Right atrium auricular region (tissue), 2 donors: ENCODE measurements around the gene NPFFR1. TPM values are rescaled to one million over a fixed set of nuclear protein-coding genes. Genes with fewer than 3 reads are reported as not detected.

Experiments used
- DNase-seq: peaks from one replicate; pipeline ENCODE4 v3.0.0-alpha.2; 2019; ENCODE audit warnings: low spot score
- H3K27ac ChIP-seq, 2 donors: fragments of 200-600 bp; sonication (generic); 1 replicate in 1 of 2; 2 replicates in 1 of 2; pipeline ENCODE4 v1.5.1; 2016 to 2019
- H3K27me3 ChIP-seq, 2 donors: fragments of 200-600 bp; sonication (generic); one replicate each; pipeline versions ENCODE4 v1.5.1 to v1.6.0; 2017 to 2019
- H3K36me3 ChIP-seq: fragments of 200-600 bp; sonication (generic); one replicate; pipeline ENCODE4 v1.5.1; 2016
- H3K4me1 ChIP-seq, 2 donors: fragments of 200-600 bp; sonication (generic); one replicate each; pipeline versions ENCODE4 v1.5.1 to v1.6.0; 2017 to 2019
- H3K4me3 ChIP-seq, 2 donors: fragments of 200-600 bp; sonication (generic); 1 replicate in 1 of 2; 2 replicates in 1 of 2; pipeline ENCODE4 v1.5.1; 2017 to 2019; ENCODE audit warnings: mild to moderate bottlenecking in 1 of 2, moderate library complexity in 1 of 2
- H3K9me3 ChIP-seq, 2 donors: fragments of 200-600 bp; sonication (generic); one replicate each; pipeline ENCODE4 v1.5.1; 2019
- total RNA-seq, 2 donors: library from RNA; depleted of rRNA; stranded (reverse); fragments of >200 nt; gene quantifications; one replicate each; pipeline ENCODE4 v1.1.0, GENCODE V29; 2016
- TF ChIP-seq, protein P1 (sequence below), 2 donors: fragments of 200-600 bp; sonication (generic); IDR thresholded peaks; one replicate each; pipeline ENCODE4 v1.5.1; 2019; ENCODE audit warnings: antibody characterized with exemption in 2 of 2

NPFFR1 gene
- total RNA-seq, 2 donors from 2014 or later: 0.47 TPM; not detected in 1

DNA sequence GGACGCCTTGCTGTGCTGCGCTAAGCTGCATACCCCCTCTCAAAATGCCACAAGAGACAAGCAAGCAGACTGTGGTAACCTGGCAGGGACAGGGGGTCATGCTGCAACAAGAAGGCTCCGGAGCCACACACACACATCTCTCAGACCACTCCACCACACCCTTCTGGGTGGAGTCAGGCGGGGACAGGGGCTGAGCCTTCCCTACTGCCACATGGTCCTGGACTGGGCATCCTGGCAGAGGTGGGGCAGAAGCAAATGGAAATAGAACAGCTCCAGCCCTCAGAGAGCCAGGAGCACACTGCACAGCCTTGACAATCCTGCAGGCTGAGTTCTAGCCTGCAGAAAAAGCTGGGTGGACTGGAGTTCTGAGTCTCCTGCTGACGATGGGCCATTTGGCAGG is 28.4 kb upstream of the NPFFR1 start:
- Histone ChIP-seq H3K4me3 (no peak overlapping the region), H3K9me3 (no peaks in the 10 kb centered on the region), H3K27me3 (no peaks in the 10 kb centered on the region), H3K36me3 (no peaks in the 10 kb centered on the region), H3K27ac (no peak overlapping the region), H3K4me1 (peaks cover 0 to 6% of the 10 kb centered on the region in 2 donors)
- no peak for DNase-seq
- TF ChIP-seq, protein P1, sequence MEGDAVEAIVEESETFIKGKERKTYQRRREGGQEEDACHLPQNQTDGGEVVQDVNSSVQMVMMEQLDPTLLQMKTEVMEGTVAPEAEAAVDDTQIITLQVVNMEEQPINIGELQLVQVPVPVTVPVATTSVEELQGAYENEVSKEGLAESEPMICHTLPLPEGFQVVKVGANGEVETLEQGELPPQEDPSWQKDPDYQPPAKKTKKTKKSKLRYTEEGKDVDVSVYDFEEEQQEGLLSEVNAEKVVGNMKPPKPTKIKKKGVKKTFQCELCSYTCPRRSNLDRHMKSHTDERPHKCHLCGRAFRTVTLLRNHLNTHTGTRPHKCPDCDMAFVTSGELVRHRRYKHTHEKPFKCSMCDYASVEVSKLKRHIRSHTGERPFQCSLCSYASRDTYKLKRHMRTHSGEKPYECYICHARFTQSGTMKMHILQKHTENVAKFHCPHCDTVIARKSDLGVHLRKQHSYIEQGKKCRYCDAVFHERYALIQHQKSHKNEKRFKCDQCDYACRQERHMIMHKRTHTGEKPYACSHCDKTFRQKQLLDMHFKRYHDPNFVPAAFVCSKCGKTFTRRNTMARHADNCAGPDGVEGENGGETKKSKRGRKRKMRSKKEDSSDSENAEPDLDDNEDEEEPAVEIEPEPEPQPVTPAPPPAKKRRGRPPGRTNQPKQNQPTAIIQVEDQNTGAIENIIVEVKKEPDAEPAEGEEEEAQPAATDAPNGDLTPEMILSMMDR (IDR thresholded peaks at IDR 0.05): no peak

DNA sequence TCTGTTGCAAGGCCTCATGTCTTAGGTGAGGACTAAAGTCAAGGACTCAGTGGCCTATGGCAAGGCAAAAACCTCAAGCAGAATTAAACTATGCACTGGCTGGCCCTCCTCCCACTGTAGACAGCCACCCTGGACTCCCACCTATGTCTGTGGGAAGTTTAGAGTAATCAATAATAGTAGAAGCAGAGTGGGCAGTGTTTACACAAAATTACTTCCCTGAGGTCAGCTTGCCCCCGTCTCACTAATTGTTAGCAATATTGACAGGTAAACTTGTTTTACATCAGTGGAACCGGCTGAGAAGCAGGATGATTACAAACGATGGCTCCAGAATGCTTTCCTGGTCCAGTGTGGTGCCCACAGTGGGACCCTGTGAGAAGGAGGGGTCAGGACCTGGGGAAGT is 27.9 kb upstream of the NPFFR1 start:
- Histone ChIP-seq H3K9me3 (no peaks in the 10 kb centered on the region), H3K4me3 (no peak overlapping the region), H3K27me3 (no peaks in the 10 kb centered on the region), H3K4me1 (peaks cover 0 to 6% of the 10 kb centered on the region in 2 donors), H3K27ac (no peak overlapping the region), H3K36me3 (no peaks in the 10 kb centered on the region)
- no peak for DNase-seq
- TF ChIP-seq, protein P1 (IDR thresholded peaks at IDR 0.05): no peak

DNA sequence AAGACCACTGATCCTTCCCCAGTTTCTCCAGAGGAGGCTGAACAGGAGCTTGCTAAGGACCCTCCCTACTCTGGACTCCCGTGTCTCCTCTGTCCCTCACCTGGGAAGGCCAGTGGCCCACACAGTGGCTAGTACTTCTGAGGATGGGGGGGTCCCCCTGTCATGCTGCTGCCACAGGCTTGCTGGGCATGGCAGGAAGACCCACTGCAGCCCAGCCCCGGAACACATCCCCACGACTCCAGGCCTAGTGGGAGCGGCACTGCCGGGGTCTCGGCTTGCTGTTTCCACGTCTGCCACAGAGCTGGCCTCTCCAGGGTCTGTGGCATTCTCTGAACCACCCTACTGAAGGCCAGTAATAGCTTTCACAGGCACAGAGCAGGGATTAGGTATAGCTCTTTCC is 25.9 kb upstream of the NPFFR1 start:
- Histone ChIP-seq H3K27ac (no peak overlapping the region), H3K36me3 (no peaks in the 10 kb centered on the region), H3K27me3 (no peaks in the 10 kb centered on the region), H3K4me3 (no peak overlapping the region), H3K9me3 (no peaks in the 10 kb centered on the region), H3K4me1 (peaks cover 0 to 6% of the 10 kb centered on the region in 2 donors)
- no peak for DNase-seq
- TF ChIP-seq, protein P1 (IDR thresholded peaks at IDR 0.05): no peak

DNA sequence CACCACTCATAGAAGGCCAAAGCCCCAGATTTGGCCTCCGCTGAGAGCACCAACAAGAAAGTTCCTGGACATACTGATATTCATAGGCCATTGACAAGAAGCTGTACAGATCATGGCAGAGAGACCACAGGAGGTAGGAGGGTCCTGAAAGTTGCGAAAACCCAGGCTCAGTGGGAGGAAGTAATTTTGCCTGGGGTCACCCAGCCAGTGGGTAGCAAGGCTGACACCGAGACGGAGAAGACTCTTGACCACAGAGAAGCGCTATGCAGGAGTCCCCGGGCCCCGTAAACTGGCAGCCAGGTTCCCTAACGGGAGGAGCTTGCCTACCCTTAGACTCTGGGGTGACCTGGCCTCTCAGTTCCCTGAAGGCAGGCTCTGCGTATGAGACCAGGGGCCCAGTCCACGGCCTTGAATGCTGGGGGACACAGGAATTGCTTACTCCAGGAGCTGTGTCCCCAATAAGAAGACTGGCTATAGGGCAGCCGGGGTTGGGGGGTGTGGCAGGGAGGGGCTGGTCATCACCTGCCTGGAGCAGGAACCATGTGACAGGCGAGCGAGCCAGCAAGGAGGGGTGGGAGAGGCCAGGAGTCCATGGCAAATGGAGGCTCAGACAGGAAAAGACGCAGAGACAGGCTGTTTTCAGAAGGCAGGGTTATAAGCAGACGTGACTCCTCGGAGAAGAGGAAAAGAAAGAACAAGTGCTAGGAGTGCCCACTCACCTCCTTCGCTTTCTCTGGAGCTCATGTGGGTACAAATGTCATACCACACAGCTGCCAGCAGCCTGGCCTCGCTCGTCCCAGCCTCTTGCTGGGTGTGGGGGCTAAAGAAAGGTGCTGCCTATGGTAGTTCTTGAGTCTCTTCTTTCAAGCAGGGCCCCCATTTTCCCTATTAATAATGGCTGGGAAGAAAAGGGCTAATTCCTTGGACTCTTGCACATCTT is 24.6 kb upstream of the NPFFR1 start:
- TF ChIP-seq, protein P1 (IDR thresholded peaks at IDR 0.05): no peak
- Histone ChIP-seq H3K36me3 (no peaks in the 10 kb centered on the region), H3K27ac (no peak overlapping the region), H3K27me3 (no peaks in the 10 kb centered on the region), H3K4me1 (peaks cover 0 to 6% of the 10 kb centered on the region in 2 donors), H3K9me3 (no peaks in the 10 kb centered on the region), H3K4me3 (no peak overlapping the region)
- no peak for DNase-seq

DNA sequence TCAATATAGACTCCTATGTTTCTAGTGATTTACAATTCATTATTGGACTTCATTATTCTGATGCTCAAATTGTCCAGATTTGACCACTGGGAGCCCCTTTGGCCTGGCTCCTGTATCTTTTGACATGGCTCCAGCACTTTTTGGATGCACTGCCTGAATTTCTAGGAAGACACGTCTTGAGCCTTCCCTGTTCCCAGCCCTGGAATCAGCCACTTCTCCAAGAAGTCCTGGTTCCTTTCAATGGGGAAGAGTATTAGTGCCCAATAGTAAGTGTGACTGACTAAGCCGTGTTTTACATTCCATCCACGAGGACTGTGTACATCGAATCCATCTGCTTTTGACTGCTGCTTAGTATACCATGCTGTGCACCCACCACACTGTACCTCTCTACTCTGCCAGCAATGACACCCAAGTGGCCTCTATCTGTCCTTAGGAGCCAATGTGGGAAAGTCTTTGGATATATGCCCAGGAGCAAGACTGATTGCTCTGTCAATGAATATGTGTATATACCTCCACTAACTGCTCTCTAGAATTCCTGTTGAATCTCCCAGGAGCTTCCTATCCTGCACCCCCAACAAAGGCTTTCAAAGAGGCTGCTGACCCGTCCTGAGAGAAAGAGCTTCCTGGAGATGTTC is 23.2 kb upstream of the NPFFR1 start:
- no peak for DNase-seq
- Histone ChIP-seq H3K9me3 (no peaks in the 10 kb centered on the region), H3K4me3 (no peak overlapping the region), H3K27me3 (no peaks in the 10 kb centered on the region), H3K27ac (no peak overlapping the region), H3K4me1 (no peaks in the 10 kb centered on the region), H3K36me3 (no peaks in the 10 kb centered on the region)
- TF ChIP-seq, protein P1 (IDR thresholded peaks at IDR 0.05): no peak
